Activated CD4-positive, alpha-beta T cell treated with anti-CD3 and anti-CD28 coated beads, Interleukin-2, amount 10 ng/mL, durations not matched to agents 7 days and 5 days (primary cell): Measurements from ENCODE around the gene NFIA. TPM values are rescaled to one million over a fixed set of nuclear protein-coding genes. Genes with fewer than 3 reads are reported as not detected.

Experiments
- CTCF ChIA-PET: fragments of 350-600 bp; sonication (Branson Sonifier 250); formaldehyde crosslinking; loops from one replicate; lab custom pipeline; 2021; ENCODE audit warnings: antibody characterized with exemption; lab: Charles Lee
- POLR2A ChIA-PET: fragments of 350-600 bp; sonication (Branson Sonifier 250); formaldehyde crosslinking; loops from one replicate; lab custom pipeline; 2021; ENCODE audit warnings: antibody characterized with exemption; lab: Charles Lee
- DNase-seq: peaks from one replicate; pipeline ENCODE4 v3.0.0-alpha.2; 2020
- H3K27ac Mint-ChIP-seq: one replicate; pipeline ENCODE4 v1.8.0; 2021; ENCODE audit warnings: mild to moderate bottlenecking, moderate library complexity, mixed read lengths
- H3K27me3 Mint-ChIP-seq: one replicate; pipeline ENCODE4 v1.8.0; 2021; ENCODE audit warnings: mixed read lengths
- H3K36me3 Mint-ChIP-seq: one replicate; pipeline ENCODE4 v1.8.0; 2021; ENCODE audit warnings: low read depth, mixed read lengths
- H3K4me1 Mint-ChIP-seq: one replicate; pipeline ENCODE4 v1.8.0; 2021; ENCODE audit warnings: mixed read lengths
- H3K4me3 Mint-ChIP-seq: one replicate; pipeline ENCODE4 v1.8.0; 2021; ENCODE audit warnings: mild to moderate bottlenecking, moderate library complexity, mixed read lengths
- H3K9me3 Mint-ChIP-seq: one replicate; pipeline ENCODE4 v1.8.0; 2021; ENCODE audit warnings: mixed read lengths
- total RNA-seq, 2 experiments: library from RNA; stranded (reverse); gene quantifications; one replicate each; pipeline ENCODE4 v1.2.3, GENCODE V29; 2021

Gene NFIA
- total RNA-seq, 2 experiments from 2014 or later, result 0.97 to 1.6 TPM

- POLR2A ChIA-PET, result no interaction called here
- no peak overlapping the region for H3K4me3 Mint-ChIP-seq
Observed at GRCh38 chr1:61254634-61255357, 172.4 kb downstream of the NFIA start.

GRCh38 chr1:61255358-61255703, 173.0 kb downstream of the NFIA start:
- Mint-ChIP-seq H3K4me3 (no peak overlapping the region), H3K9me3 (no peaks in the 10 kb centered on the region), H3K27me3 (no peaks in the 10 kb centered on the region), H3K36me3 (no peaks in the 10 kb centered on the region), H3K4me1 (peaks cover 11% of the 10 kb centered on the region), H3K27ac (no peak overlapping the region)
- no peak for DNase-seq
- CTCF ChIA-PET, result interaction anchor here (1.3 kb wide), 1 partner anchor 14 kb away, joined by 3 read pairs; no protein-coding TSS in a partner anchor
- POLR2A ChIA-PET, result no interaction called here

More at GRCh38 chr1:61254634-61255357, 172.4 kb downstream of the NFIA start:
- H3K4me1 Mint-ChIP-seq, result peaks cover 11% of the 10 kb centered on the region
- DNase-seq, result no peak
- no peaks in the 10 kb centered on the region for H3K36me3 Mint-ChIP-seq
- no peak overlapping the region for H3K27ac Mint-ChIP-seq
- H3K27me3 Mint-ChIP-seq, result no peaks in the 10 kb centered on the region
- CTCF ChIA-PET, result interaction anchor here (1.3 kb wide), 1 partner anchor 14 kb away, joined by 3 read pairs; no protein-coding TSS in a partner anchor
- H3K9me3 Mint-ChIP-seq, result no peaks in the 10 kb centered on the region

GRCh38 chr1:61259379-61260148, 177.2 kb downstream of the NFIA start:
- no peak for DNase-seq
- CTCF ChIA-PET, result no interaction called here
- no peak overlapping the region for H3K27ac Mint-ChIP-seq
- POLR2A ChIA-PET, result no interaction called here
- H3K27me3 Mint-ChIP-seq, result no peaks in the 10 kb centered on the region
- H3K4me3 Mint-ChIP-seq, result no peak overlapping the region
- H3K9me3 Mint-ChIP-seq, result no peaks in the 10 kb centered on the region
- no peaks in the 10 kb centered on the region for H3K36me3 Mint-ChIP-seq
- peaks cover 10% of the 10 kb centered on the region for H3K4me1 Mint-ChIP-seq

- Mint-ChIP-seq H3K9me3 (no peaks in the 10 kb centered on the region), H3K4me3 (no peak overlapping the region), H3K27me3 (no peaks in the 10 kb centered on the region), H3K36me3 (no peaks in the 10 kb centered on the region), H3K27ac (no peak overlapping the region), H3K4me1 (peaks cover 4% of the 10 kb centered on the region)
- ChIA-PET CTCF (no interaction called here), POLR2A (no interaction called here)
- no peak for DNase-seq
Observed at GRCh38 chr1:61260171-61260570, 177.8 kb downstream of the NFIA start.

GRCh38 chr1:61261595-61261994, 179.2 kb downstream of the NFIA start:
- POLR2A ChIA-PET, result no interaction called here
- no peaks in the 10 kb centered on the region for H3K4me1 Mint-ChIP-seq
- H3K27me3 Mint-ChIP-seq, result no peaks in the 10 kb centered on the region
- no peak for DNase-seq
- CTCF ChIA-PET, result no interaction called here
- no peaks in the 10 kb centered on the region for H3K36me3 Mint-ChIP-seq
- no peaks in the 10 kb centered on the region for H3K9me3 Mint-ChIP-seq
- no peak overlapping the region for H3K27ac Mint-ChIP-seq
- H3K4me3 Mint-ChIP-seq, result no peak overlapping the region

- POLR2A ChIA-PET, result no interaction called here
- H3K4me1 Mint-ChIP-seq, result no peaks in the 10 kb centered on the region
- no peaks in the 10 kb centered on the region for H3K9me3 Mint-ChIP-seq
- DNase-seq, result no peak
- CTCF ChIA-PET, result interaction anchor here (0.5 to 0.7 kb wide), 4 partner anchors 12 to 1333 kb away, joined by 3 read pairs; no protein-coding TSS in a partner anchor
- H3K36me3 Mint-ChIP-seq, result no peaks in the 10 kb centered on the region
- H3K4me3 Mint-ChIP-seq, result no peak overlapping the region
- no peak overlapping the region for H3K27ac Mint-ChIP-seq
- H3K27me3 Mint-ChIP-seq, result no peaks in the 10 kb centered on the region
Observed at GRCh38 chr1:61263905-61264824, 181.8 kb downstream of the NFIA start.

GRCh38 chr1:61264825-61265242, 182.5 kb downstream of the NFIA start:
- H3K27ac Mint-ChIP-seq, result no peak overlapping the region
- H3K27me3 Mint-ChIP-seq, result no peaks in the 10 kb centered on the region
- DNase-seq, result no peak
- no peaks in the 10 kb centered on the region for H3K36me3 Mint-ChIP-seq
- no peaks in the 10 kb centered on the region for H3K9me3 Mint-ChIP-seq
- H3K4me3 Mint-ChIP-seq, result no peak overlapping the region
- CTCF ChIA-PET, result interaction anchor here (1.0 kb wide), 1 partner anchor 16 kb away, joined by 3 read pairs; no protein-coding TSS in a partner anchor
- POLR2A ChIA-PET, result no interaction called here
- H3K4me1 Mint-ChIP-seq, result peaks cover 2% of the 10 kb centered on the region

GRCh38 chr1:61265665-61266064, 183.3 kb downstream of the NFIA start:
- H3K27ac Mint-ChIP-seq, result no peak overlapping the region
- H3K9me3 Mint-ChIP-seq, result no peaks in the 10 kb centered on the region
- H3K4me1 Mint-ChIP-seq, result peaks cover 7% of the 10 kb centered on the region
- POLR2A ChIA-PET, result no interaction called here
- DNase-seq, result no peak
- H3K27me3 Mint-ChIP-seq, result no peaks in the 10 kb centered on the region
- H3K4me3 Mint-ChIP-seq, result no peak overlapping the region
- CTCF ChIA-PET, result interaction anchor here (1.0 kb wide), 1 partner anchor 15 kb away, joined by 3 read pairs; no protein-coding TSS in a partner anchor
- no peaks in the 10 kb centered on the region for H3K36me3 Mint-ChIP-seq

GRCh38 chr1:61266738-61267137, 184.4 kb downstream of the NFIA start:
- Mint-ChIP-seq H3K4me3 (no peak overlapping the region), H3K4me1 (peaks cover 9% of the 10 kb centered on the region), H3K9me3 (no peaks in the 10 kb centered on the region), H3K27me3 (no peaks in the 10 kb centered on the region), H3K27ac (no peak overlapping the region), H3K36me3 (no peaks in the 10 kb centered on the region)
- no peak for DNase-seq
- CTCF ChIA-PET, result interaction anchor here (1.3 to 1.4 kb wide), 2 partner anchors 15 to 18 kb away, joined by 3 read pairs; no protein-coding TSS in a partner anchor
- POLR2A ChIA-PET, result no interaction called here

- POLR2A ChIA-PET, result interaction anchor here (0.5 to 0.6 kb wide), 2 partner anchors 21 to 204 kb away, joined by 3 to 5 read pairs; no protein-coding TSS in a partner anchor
- Mint-ChIP-seq H3K27ac (no peak overlapping the region), H3K36me3 (no peaks in the 10 kb centered on the region)
Observed at GRCh38 chr1:61268546-61269240, 186.3 kb downstream of the NFIA start.

GRCh38 chr1:61269602-61270001, 187.2 kb downstream of the NFIA start:
- Mint-ChIP-seq H3K4me1 (peaks cover 9% of the 10 kb centered on the region), H3K27me3 (no peaks in the 10 kb centered on the region), H3K27ac (no peak overlapping the region), H3K4me3 (no peak overlapping the region), H3K9me3 (no peaks in the 10 kb centered on the region), H3K36me3 (no peaks in the 10 kb centered on the region)
- no peak for DNase-seq
- ChIA-PET CTCF (interaction anchor here (0.6 to 2.4 kb wide), 6 partner anchors 13 to 257 kb away, joined by 3 to 8 read pairs (median 4); no protein-coding TSS in a partner anchor), POLR2A (interaction anchor here (0.5 to 0.6 kb wide), 2 partner anchors 22 to 205 kb away, joined by 3 to 5 read pairs; no protein-coding TSS in a partner anchor)

More at GRCh38 chr1:61268546-61269240, 186.3 kb downstream of the NFIA start:
- Mint-ChIP-seq H3K4me1 (peaks cover 9% of the 10 kb centered on the region), H3K9me3 (no peaks in the 10 kb centered on the region), H3K27me3 (no peaks in the 10 kb centered on the region), H3K4me3 (no peak overlapping the region)
- CTCF ChIA-PET, result interaction anchor here (0.6 to 1.3 kb wide), 5 partner anchors 12 to 256 kb away, joined by 3 to 6 read pairs (median 3); no protein-coding TSS in a partner anchor
- no peak for DNase-seq
